Activated naive CD4-positive, alpha-beta T cell treated with Interleukin-2 at 50 U/mL for 16 hours (primary cell): Measurements from ENCODE around the gene GCH1.

Experiments used
- DNase-seq: peaks from one replicate; pipeline ENCODE4 v3.0.0-alpha.2; 2020

The GCH1 gene

DNA sequence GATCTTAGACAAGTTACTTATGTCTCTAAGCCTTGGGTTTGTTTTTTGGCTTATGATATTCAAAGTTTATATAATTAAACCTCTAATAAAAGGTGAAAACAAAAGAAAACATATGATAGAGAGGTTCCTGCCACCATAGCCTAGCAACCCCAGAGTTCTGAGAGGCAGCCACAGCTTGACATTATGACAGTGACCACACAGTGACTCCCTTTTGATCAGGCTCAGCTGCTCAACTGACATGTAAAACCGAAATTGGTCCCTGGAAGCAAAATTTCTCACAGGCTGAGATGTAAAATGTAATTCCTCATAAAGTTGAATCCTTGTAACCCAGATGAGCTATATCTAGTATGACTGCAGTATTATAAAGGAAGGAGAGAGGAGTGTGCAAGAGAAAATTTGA lies 108.5 kb downstream of the GCH1 start:
- no peak for DNase-seq

DNA sequence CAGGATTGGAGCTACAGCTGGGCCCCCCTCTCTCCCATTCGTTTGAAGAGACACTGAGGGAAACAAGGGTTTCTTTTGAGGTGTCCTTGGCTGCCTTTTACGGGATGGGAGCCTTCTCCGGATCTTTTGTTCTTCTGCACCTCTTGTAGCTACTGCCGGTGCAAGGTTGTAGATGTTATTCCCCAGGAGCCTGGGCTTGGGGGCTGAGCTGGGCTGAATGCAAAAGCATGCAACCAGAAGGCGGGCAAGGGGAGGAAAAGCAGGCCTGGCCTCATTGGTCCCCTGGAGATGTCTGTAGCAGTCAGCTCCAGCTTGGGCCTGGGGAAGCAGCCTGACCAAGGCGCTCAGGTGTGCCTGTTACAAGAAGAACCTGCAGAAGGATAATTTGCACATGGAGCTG lies 110.3 kb downstream of the GCH1 start:
- no peak for DNase-seq
